Mesendoderm (in vitro differentiated cells): ENCODE data around the gene ACO2.

ENCODE experiments used
- DNase-seq: peaks from one replicate; pipeline ENCODE4 v3.0.0; 2013
- H2AK5ac ChIP-seq: 2 replicates; pipeline ENCODE4 v1.6.1; 2013; ENCODE audit warnings: low read length, inconsistent platforms
- H2BK120ac ChIP-seq: 2 replicates; pipeline ENCODE4 v1.6.1; 2013; ENCODE audit warnings: low read depth, mild to moderate bottlenecking, low read length, moderate library complexity, mixed read lengths
- H2BK15ac ChIP-seq: replicated peaks from 2 replicates; pipeline ENCODE4 v1.6.1; 2013; ENCODE audit warnings: low read depth, mild to moderate bottlenecking, moderate library complexity
- H2BK5ac ChIP-seq: 2 replicates; pipeline ENCODE4 v1.6.1; 2013; ENCODE audit warnings: low read length, inconsistent platforms
- H3K18ac ChIP-seq: 2 replicates; pipeline ENCODE4 v1.6.1; 2013; ENCODE audit warnings: mild to moderate bottlenecking, low read length, mixed read lengths
- H3K23ac ChIP-seq: one replicate; pipeline ENCODE4 v1.6.1; 2013; ENCODE audit warnings: low read length
- H3K27ac ChIP-seq: 2 replicates; pipeline ENCODE4 v1.5.1; 2013; ENCODE audit warnings: low read depth, mild to moderate bottlenecking, inconsistent platforms, low read length, moderate library complexity
- H3K27me3 ChIP-seq: 2 replicates; pipeline ENCODE4 v1.6.1; 2013; ENCODE audit warnings: low read length, control low read depth, mild to moderate bottlenecking, inconsistent platforms; ENCODE audit not compliant: insufficient read depth, poor library complexity
- H3K36me3 ChIP-seq: 2 replicates; pipeline ENCODE4 v1.6.1; 2013; ENCODE audit warnings: low read length, inconsistent platforms; ENCODE audit not compliant: control insufficient read depth, insufficient read depth
- H3K4ac ChIP-seq: one replicate; pipeline ENCODE4 v1.6.1; 2013; ENCODE audit warnings: low read depth, mild to moderate bottlenecking, low read length, moderate library complexity
- H3K4me1 ChIP-seq: 2 replicates; pipeline ENCODE4 v1.6.1; 2013; ENCODE audit warnings: low read depth, low read length, inconsistent platforms; ENCODE audit not compliant: control insufficient read depth
- H3K4me2 ChIP-seq: 2 replicates; pipeline ENCODE4 v1.6.1; 2013; ENCODE audit warnings: low read length
- H3K4me3 ChIP-seq: 2 replicates; pipeline ENCODE4 v1.5.1; 2013; ENCODE audit warnings: mild to moderate bottlenecking, low read length
- H3K56ac ChIP-seq: one replicate; pipeline ENCODE4 v1.6.1; 2013; ENCODE audit warnings: low read length
- H3K79me1 ChIP-seq: 2 replicates; pipeline ENCODE4 v1.6.1; 2013; ENCODE audit warnings: low read length, inconsistent platforms
- H3K79me2 ChIP-seq: 2 replicates; pipeline ENCODE4 v1.6.1; 2013; ENCODE audit warnings: mild to moderate bottlenecking, low read length; ENCODE audit not compliant: control insufficient read depth, insufficient read depth
- H3K9ac ChIP-seq: 2 replicates; pipeline ENCODE4 v1.6.1; 2013; ENCODE audit warnings: low read length, inconsistent platforms
- H4K5ac ChIP-seq: one replicate; pipeline ENCODE4 v1.6.1; 2013; ENCODE audit warnings: low read length
- H4K8ac ChIP-seq: one replicate; pipeline ENCODE4 v1.6.1; 2013; ENCODE audit warnings: low read depth, mild to moderate bottlenecking, control low read depth, low read length, moderate library complexity
- WGBS: extraction: QIAGEN DNeasy Blood & Tissue Kit; methylation state at CpG from one replicate; pipeline ENCODE4 v1.1.7; 2013; ENCODE audit warnings: low lambda C conversion rate, missing lambda C conversion rate; ENCODE audit not compliant: insufficient coverage; ENCODE audit errors: extremely low coverage; 5-methylcytosine and 5-hydroxymethylcytosine counted together

Gene ACO2

GRCh38 chr22:41540365-41540764 is 71.4 kb downstream of the ACO2 start:
- Histone ChIP-seq H3K79me1 (peaks cover 19% of the 10 kb centered on the region), H3K27ac (no peak overlapping the region), H2BK120ac (no peak overlapping the region), H3K4me3 (no peak overlapping the region), H3K56ac (no peak overlapping the region), H3K23ac (no peak overlapping the region), H2BK5ac (no peak overlapping the region), H3K9ac (no peak overlapping the region), H3K4me1 (no peaks in the 10 kb centered on the region), H4K8ac (no peak overlapping the region), H3K79me2 (peaks cover 31% of the 10 kb centered on the region), H4K5ac (no peak overlapping the region), H3K18ac (no peak overlapping the region), H3K4me2 (no peak overlapping the region), H3K27me3 (no peaks in the 10 kb centered on the region), H2AK5ac (no peak overlapping the region), H3K36me3 (no peaks in the 10 kb centered on the region), H3K4ac (no peak overlapping the region), H2BK15ac (no peak overlapping the region)
- DNase-seq = no peak
- no CpG with 5 or more reads among the region's 7 CpGs for WGBS

GRCh38 chr22:41541484-41541883 is 72.6 kb downstream of the ACO2 start:
- Histone ChIP-seq H3K4ac (no peak overlapping the region), H3K4me3 (no peak overlapping the region), H2BK5ac (no peak overlapping the region), H4K8ac (no peak overlapping the region), H3K4me2 (no peak overlapping the region), H2BK120ac (no peak overlapping the region), H3K4me1 (no peaks in the 10 kb centered on the region), H3K36me3 (no peaks in the 10 kb centered on the region), H3K23ac (no peak overlapping the region), H2BK15ac (no peak overlapping the region), H3K79me2 (peaks cover 31% of the 10 kb centered on the region), H3K27ac (no peak overlapping the region), H3K18ac (no peak overlapping the region), H3K79me1 (peaks cover 19% of the 10 kb centered on the region), H3K9ac (no peak overlapping the region), H4K5ac (no peak overlapping the region), H3K27me3 (no peaks in the 10 kb centered on the region), H3K56ac (no peak overlapping the region), H2AK5ac (no peak overlapping the region)
- no peak for DNase-seq
- WGBS = no CpG with 5 or more reads among the region's 3 CpGs

- Histone ChIP-seq H3K27ac (no peak overlapping the region), H3K18ac (no peak overlapping the region), H2AK5ac (no peak overlapping the region), H2BK5ac (no peak overlapping the region), H3K4me1 (no peaks in the 10 kb centered on the region), H3K79me1 (peaks cover 17% of the 10 kb centered on the region), H2BK120ac (no peak overlapping the region), H3K4ac (no peak overlapping the region), H3K79me2 (peaks cover 31% of the 10 kb centered on the region), H4K8ac (no peak overlapping the region), H3K36me3 (no peaks in the 10 kb centered on the region), H3K4me3 (no peak overlapping the region), H3K56ac (no peak overlapping the region), H3K9ac (no peak overlapping the region), H4K5ac (no peak overlapping the region), H3K27me3 (no peaks in the 10 kb centered on the region), H3K23ac (no peak overlapping the region), H2BK15ac (no peak overlapping the region), H3K4me2 (no peak overlapping the region)
- DNase-seq = no peak
- no CpG with 5 or more reads among the region's 4 CpGs for WGBS
Observed at GRCh38 chr22:41542224-41542623, 73.3 kb downstream of the ACO2 start.

GRCh38 chr22:41543854-41544670 is 75.1 kb downstream of the ACO2 start, which contains the start of gene POLR3H:
Gene POLR3H, minus strand, starts transcription at chr22:41544470. Its CDS starts 369 bp downstream, at chr22:41544101.
- Histone ChIP-seq H3K23ac (no peak within 1 kb of the TSS), H2AK5ac (no peak within 1 kb of the TSS), H3K4me2 (peak within 1 kb of the TSS; percentile 47)

GRCh38 chr22:41544671-41545476 is 76.0 kb downstream of the ACO2 start:
- Histone ChIP-seq H3K56ac (no peak overlapping the region), H2BK120ac (no peak overlapping the region), H3K23ac (no peak overlapping the region), H2AK5ac (no peak overlapping the region), H3K9ac (no peak overlapping the region), H3K27ac (no peak overlapping the region), H3K79me1 (peaks cover 16% of the 10 kb centered on the region), H2BK15ac (no peak overlapping the region), H3K27me3 (no peaks in the 10 kb centered on the region), H3K4ac (no peak overlapping the region), H4K8ac (no peak overlapping the region), H4K5ac (no peak overlapping the region), H3K4me3 (no peak overlapping the region), H3K18ac (no peak overlapping the region), H3K36me3 (no peaks in the 10 kb centered on the region), H3K4me2 (no peak overlapping the region), H2BK5ac (no peak overlapping the region), H3K79me2 (peaks cover 31% of the 10 kb centered on the region), H3K4me1 (no peaks in the 10 kb centered on the region)
- DNase-seq = no peak
- WGBS = no CpG with 5 or more reads among the region's 21 CpGs

More at GRCh38 chr22:41543854-41544670, 75.1 kb downstream of the ACO2 start, which contains the start of gene POLR3H:
- no peak within 1 kb of the TSS for H2BK120ac ChIP-seq
- H2BK5ac ChIP-seq = no peak within 1 kb of the TSS
- H3K4ac ChIP-seq = peak within 1 kb of the TSS; percentile 56
- peak within 1 kb of the TSS; percentile 92 for H3K9ac ChIP-seq
- peak; percentile 99 for DNase-seq
- H4K8ac ChIP-seq = no peak within 1 kb of the TSS
- peak within 1 kb of the TSS; percentile 73 for H3K4me3 ChIP-seq
- H3K27ac ChIP-seq = peak within 1 kb of the TSS; percentile 48
- no peak within 1 kb of the TSS for H3K18ac ChIP-seq
- WGBS = no CpG with 5 or more reads among the region's 80 CpGs
- no peaks in the 10 kb centered on the region for H3K36me3 ChIP-seq
- H3K79me2 ChIP-seq = peaks cover 31% of the 10 kb centered on the region
- peaks cover 17% of the 10 kb centered on the region for H3K79me1 ChIP-seq
- peak within 1 kb of the TSS; percentile 91 for H3K56ac ChIP-seq
- no peaks in the 10 kb centered on the region for H3K4me1 ChIP-seq
- H4K5ac ChIP-seq = no peak within 1 kb of the TSS
- no peak within 1 kb of the TSS for H2BK15ac ChIP-seq
- H3K27me3 ChIP-seq = no peaks in the 10 kb centered on the region
